ENCODE results near the gene SPRN. TPM values are rescaled to one million over a fixed set of nuclear protein-coding genes. Genes with fewer than 3 reads are reported as not detected.

Gene SPRN
- total RNA-seq, 1 donor from 2014 or later, result 0.12 TPM

GRCh38 chr10:133466683-133467275, 42.4 kb upstream of the SPRN start:
- H3K4me1 Mint-ChIP-seq (ENCODE audit: low read depth), result no peaks in the 10 kb centered on the region
- H3K27me3 Mint-ChIP-seq, result no peaks in the 10 kb centered on the region
- TF ChIP-seq, protein P1, sequence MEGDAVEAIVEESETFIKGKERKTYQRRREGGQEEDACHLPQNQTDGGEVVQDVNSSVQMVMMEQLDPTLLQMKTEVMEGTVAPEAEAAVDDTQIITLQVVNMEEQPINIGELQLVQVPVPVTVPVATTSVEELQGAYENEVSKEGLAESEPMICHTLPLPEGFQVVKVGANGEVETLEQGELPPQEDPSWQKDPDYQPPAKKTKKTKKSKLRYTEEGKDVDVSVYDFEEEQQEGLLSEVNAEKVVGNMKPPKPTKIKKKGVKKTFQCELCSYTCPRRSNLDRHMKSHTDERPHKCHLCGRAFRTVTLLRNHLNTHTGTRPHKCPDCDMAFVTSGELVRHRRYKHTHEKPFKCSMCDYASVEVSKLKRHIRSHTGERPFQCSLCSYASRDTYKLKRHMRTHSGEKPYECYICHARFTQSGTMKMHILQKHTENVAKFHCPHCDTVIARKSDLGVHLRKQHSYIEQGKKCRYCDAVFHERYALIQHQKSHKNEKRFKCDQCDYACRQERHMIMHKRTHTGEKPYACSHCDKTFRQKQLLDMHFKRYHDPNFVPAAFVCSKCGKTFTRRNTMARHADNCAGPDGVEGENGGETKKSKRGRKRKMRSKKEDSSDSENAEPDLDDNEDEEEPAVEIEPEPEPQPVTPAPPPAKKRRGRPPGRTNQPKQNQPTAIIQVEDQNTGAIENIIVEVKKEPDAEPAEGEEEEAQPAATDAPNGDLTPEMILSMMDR (IDR thresholded peaks at IDR 0.05; ENCODE audit: unreplicated experiment), result no peak
- DNase-seq (ENCODE audit: low spot score, unreplicated experiment), result no peak
- H3K9me3 Mint-ChIP-seq (ENCODE audit: low read depth), result peaks cover 64% of the 10 kb centered on the region
- no peak overlapping the region for H3K4me3 Mint-ChIP-seq (ENCODE audit: low read depth)
- peaks cover 10% of the 10 kb centered on the region for H3K36me3 Mint-ChIP-seq (ENCODE audit: insufficient read depth)
- no peak overlapping the region for H3K27ac Mint-ChIP-seq

- TF ChIP-seq, protein P1 (IDR thresholded peaks at IDR 0.05; ENCODE audit: unreplicated experiment), result no peak
- no peak overlapping the region for H3K4me3 Mint-ChIP-seq (ENCODE audit: low read depth)
- H3K36me3 Mint-ChIP-seq (ENCODE audit: insufficient read depth), result peaks cover 14% of the 10 kb centered on the region
- no peaks in the 10 kb centered on the region for H3K27me3 Mint-ChIP-seq
- H3K9me3 Mint-ChIP-seq (ENCODE audit: low read depth), result peaks cover 64% of the 10 kb centered on the region
- no peaks in the 10 kb centered on the region for H3K4me1 Mint-ChIP-seq (ENCODE audit: low read depth)
- no peak for DNase-seq (ENCODE audit: low spot score, unreplicated experiment)
- no peak overlapping the region for H3K27ac Mint-ChIP-seq
Observed at GRCh38 chr10:133465950-133466474, 41.6 kb upstream of the SPRN start.

DNA sequence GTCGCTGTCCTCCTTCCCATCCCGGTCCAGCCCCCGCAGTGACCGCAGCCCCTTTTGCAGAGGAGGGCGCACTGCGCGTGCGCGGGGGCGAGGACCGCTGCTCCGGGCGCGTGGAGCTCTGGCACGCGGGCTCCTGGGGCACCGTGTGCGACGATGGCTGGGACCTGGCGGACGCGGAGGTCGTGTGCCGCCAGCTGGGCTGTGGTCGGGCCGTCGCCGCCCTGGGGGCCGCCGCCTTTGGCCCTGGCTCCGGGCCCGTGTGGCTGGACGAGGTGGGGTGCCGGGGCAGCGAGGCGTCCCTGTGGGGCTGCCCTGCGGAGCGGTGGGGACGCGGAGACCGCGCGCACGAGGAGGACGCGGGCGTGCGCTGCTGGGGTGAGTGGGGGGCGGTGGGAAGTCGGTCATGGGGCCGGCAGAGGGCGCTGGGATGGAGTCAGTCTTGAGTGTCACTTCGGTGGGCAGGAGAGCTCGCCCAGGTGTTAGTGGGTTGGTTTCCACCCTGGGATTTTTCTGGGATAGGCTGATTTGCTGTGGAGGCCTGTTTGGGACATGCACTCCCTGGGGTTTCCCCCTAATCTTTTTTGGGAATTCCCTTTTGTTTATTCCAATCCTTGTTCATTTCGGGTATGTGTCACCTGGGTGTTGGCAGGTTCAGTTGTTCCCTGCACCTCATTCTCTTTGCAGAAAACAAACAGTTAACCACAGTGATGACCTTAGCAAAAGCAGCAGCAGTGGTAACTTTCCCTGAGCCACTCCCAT, 40.9 kb upstream of the SPRN start:
- Mint-ChIP-seq H3K27me3 (no peaks in the 10 kb centered on the region), H3K4me1 (ENCODE audit: low read depth) (no peaks in the 10 kb centered on the region), H3K27ac (no peak overlapping the region), H3K36me3 (ENCODE audit: insufficient read depth) (peaks cover 14% of the 10 kb centered on the region), H3K9me3 (ENCODE audit: low read depth) (peaks cover 58% of the 10 kb centered on the region), H3K4me3 (ENCODE audit: low read depth) (no peak overlapping the region)
- no peak for DNase-seq (ENCODE audit: low spot score, unreplicated experiment)
- TF ChIP-seq, protein P1 (IDR thresholded peaks at IDR 0.05; ENCODE audit: unreplicated experiment), result no peak

DNA sequence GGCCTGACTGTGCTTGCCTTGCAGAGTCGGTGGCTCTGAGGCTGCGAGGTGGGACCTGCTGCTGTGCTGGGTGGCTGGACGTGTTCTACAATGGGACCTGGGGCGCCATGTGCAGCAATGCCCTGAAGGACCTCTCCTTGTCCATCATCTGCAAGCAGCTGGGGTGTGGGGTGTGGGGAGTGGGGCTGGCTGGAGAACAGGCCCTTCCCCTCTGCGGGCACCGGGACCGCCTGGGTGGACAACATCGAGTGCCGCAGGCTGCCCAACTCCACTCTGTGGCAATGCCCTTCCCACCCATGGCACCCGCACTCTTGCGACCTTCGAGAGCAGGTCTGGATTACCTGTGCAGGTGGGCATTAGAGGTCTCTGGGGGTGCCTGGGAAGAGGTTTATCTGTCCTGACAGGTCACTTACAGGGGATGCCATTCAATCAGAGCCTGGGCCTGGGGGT, 40.2 kb upstream of the SPRN start:
- TF ChIP-seq, protein P1 (IDR thresholded peaks at IDR 0.05; ENCODE audit: unreplicated experiment), result no peak
- no peaks in the 10 kb centered on the region for H3K27me3 Mint-ChIP-seq
- no peaks in the 10 kb centered on the region for H3K4me1 Mint-ChIP-seq (ENCODE audit: low read depth)
- peaks cover 16% of the 10 kb centered on the region for H3K36me3 Mint-ChIP-seq (ENCODE audit: insufficient read depth)
- H3K4me3 Mint-ChIP-seq (ENCODE audit: low read depth), result no peak overlapping the region
- no peak for DNase-seq (ENCODE audit: low spot score, unreplicated experiment)
- peaks cover 52% of the 10 kb centered on the region for H3K9me3 Mint-ChIP-seq (ENCODE audit: low read depth)
- H3K27ac Mint-ChIP-seq, result no peak overlapping the region

- Mint-ChIP-seq H3K4me1 (ENCODE audit: low read depth) (no peaks in the 10 kb centered on the region), H3K27me3 (no peaks in the 10 kb centered on the region), H3K36me3 (ENCODE audit: insufficient read depth) (peaks cover 14% of the 10 kb centered on the region), H3K27ac (no peak overlapping the region), H3K4me3 (ENCODE audit: low read depth) (no peak overlapping the region), H3K9me3 (ENCODE audit: low read depth) (peaks cover 42% of the 10 kb centered on the region)
- TF ChIP-seq, protein P1 (IDR thresholded peaks at IDR 0.05; ENCODE audit: unreplicated experiment), result no peak
- no peak for DNase-seq (ENCODE audit: low spot score, unreplicated experiment)
Observed at GRCh38 chr10:133462512-133463305, 38.3 kb upstream of the SPRN start.
